Dedifferentiated amniotic fluid mesenchymal stem cell (primary cell): ENCODE measurements around the gene MED13L.
A peak's percentile ranks its signal among the peaks of the same experiment; 100 is the strongest.

Experiments used
- DNase-seq: peaks from one replicate; pipeline ENCODE4 v3.0.0-alpha.2; 2016; ENCODE audit errors: extremely low spot score

The MED13L gene

DNA sequence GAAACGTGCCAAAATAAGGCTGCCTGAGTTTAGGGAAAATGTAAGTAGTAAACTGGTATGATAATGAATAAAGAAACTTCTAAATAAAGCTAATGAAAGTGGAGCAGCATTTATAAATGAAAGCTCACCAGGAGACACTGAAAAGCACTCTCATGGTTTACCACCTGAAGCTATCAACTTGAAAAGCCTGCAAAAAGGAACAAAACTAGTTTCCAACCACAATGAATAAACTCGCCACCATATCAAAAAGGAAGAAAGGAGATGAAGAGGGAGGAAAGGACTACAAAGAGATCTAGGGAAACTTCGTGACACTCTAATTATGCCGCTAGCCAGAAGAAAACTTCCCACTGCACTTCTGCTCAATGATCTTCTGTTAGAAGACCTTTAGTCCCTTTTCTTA is 66.7 kb downstream of the MED13L start:
- no peak for DNase-seq

DNA sequence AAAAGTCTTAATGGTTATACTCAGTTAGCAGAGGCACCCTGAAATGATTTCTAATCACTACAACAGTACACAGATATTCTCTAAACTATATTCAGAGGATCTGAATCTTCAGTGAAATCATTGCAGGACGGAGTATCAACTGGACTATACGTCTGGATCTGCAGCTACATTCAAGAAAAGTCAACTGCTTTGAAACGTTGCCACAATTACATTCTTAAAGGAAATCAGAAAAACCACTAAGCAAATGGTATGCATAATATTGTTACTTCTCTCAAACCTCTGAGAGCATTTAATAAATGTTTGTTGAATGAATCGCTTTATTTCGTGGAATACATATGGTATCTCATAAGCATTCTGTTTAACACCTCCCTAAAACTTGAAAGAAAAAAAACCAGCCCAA is 67.4 kb downstream of the MED13L start:
- DNase-seq, result peak; percentile 28

GRCh38 chr12:116209503-116209902 is 68.0 kb downstream of the MED13L start:
- DNase-seq, result no peak

DNA sequence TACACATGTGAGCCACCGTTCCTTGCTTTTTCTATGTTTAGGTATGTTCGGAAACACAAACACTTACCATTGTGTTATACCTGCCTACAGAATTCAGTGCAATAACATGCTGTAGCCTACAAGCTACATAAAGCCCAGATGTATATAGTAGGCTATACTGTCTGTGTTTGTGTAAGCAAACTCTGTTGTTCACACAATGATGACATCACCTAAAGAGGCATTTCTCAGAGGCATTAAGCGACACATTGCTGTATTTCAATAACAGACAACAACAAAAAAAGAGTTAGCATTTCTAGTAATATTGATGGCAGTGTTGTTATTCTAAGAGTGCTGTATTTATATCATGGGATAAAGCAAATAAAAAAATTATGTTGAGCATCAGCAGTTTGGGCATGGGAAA is 70.2 kb downstream of the MED13L start:
- DNase-seq, result no peak

DNA sequence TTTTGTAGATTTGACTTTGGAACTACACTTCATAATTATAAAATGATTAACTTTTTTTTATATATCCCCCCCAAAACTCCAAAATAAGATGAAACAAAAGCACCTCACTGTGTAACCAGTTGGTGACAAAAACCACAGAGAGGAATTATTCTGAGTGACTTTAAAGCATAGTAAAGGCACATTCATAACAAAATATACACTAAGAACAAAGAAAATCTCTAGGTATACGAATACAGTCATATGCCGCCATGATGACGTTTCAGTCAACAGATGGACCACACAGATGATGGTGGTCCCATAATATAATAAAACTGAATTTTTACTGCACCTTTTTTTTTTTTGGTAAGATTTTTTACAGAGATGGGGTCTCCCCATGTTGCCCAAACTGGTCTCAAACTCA is 70.7 kb downstream of the MED13L start:
- no peak for DNase-seq

GRCh38 chr12:116204785-116205184 is 72.7 kb downstream of the MED13L start:
- DNase-seq, result no peak

GRCh38 chr12:116204169-116204568 is 73.3 kb downstream of the MED13L start:
- no peak for DNase-seq

DNA sequence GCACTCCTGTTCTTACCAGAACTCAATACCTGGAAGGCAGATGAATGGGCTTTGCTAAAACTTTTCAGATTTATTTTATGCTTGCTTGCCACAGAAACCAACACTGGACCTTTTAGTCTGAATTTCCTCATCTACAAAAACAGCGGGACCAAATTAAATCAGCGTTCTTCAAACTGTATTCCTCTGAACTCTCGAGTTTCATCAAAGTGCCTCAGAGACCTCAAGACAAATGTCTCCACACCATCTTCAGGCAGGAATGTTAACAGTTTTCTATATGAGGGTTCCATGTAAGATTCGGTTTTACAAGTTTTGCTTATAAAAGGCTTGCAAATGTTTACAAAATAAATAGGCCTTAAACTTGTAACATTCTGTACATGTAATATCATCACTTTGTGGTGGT is 74.6 kb downstream of the MED13L start:
- DNase-seq, result no peak

- DNase-seq, result no peak
Observed at GRCh38 chr12:116202433-116202832, 75.1 kb downstream of the MED13L start.

- peak; percentile 25 for DNase-seq
Observed at GRCh38 chr12:116201908-116202307, 75.6 kb downstream of the MED13L start.

GRCh38 chr12:116201359-116201758 is 76.1 kb downstream of the MED13L start:
- no peak for DNase-seq

DNA sequence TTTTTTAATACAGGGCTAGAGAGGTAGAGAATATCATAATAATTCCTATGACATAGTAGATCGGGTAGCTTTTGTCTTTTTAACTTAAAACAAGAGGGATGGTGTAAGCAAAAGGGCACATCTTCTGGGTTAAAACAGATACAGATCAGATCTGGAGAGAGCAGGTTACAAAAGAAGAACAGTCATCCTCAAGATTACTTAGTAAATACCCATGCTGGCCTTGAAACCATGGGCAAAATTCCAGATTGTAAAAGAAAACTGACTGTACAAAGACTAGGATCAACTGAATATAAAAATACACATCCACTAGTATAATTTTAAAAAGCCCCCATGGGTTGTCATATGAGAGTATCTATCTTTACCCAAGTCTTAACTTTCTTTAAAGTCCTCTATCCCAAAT is 76.7 kb downstream of the MED13L start:
- DNase-seq, result peak; percentile 51

DNA sequence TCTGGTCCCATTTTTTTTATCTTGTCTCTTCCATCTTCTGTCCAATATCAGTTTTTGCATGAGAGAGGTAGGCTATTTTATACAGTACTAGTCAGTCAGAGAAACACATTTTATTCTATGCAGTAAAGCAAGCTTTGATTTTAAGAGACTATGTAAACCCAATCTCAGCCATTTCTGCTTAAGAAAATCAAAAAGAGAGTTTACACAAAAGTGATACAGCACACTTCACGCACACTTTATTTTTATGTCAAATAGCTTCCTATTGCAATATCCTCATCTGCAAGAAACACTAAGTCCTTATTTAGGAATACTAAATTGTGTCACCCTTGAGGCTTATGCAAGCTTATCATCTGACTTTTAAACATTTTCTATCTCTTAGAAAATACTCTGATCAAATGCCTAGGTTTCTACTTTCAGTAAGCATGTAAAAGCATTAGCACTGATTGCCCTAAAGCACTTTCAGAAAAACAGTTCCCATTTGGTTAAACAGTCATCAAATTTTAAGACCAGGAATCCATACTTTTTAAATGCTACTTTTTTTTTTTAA is 78.3 kb downstream of the MED13L start:
- DNase-seq, result no peak

GRCh38 chr12:116196752-116197718 is 80.5 kb downstream of the MED13L start:
- DNase-seq, result no peak

- no peak for DNase-seq
Observed at GRCh38 chr12:116196226-116196625, 81.3 kb downstream of the MED13L start.

DNA sequence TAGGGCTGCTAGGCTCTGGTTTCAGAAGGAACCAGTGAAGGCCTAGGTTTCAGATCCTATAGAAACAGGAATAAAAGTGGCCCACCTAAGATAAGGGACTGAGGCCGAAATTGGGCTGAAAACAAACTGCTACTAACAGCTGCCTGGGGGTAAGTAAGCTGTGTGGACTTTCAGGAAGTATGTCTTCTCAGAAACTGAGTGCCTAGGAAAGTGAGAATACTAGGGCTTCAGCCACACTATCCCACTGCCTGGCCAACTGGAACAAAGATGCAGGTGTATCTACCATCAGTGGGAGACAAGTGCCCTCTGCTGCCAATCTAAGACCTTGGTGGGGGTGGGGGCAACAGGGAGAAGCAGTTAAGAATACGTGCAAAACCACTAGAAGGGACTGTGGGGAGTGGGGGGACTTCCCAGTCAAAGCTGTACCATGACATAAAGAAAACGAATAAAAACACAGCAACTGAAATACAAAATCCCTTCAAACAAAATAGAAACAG is 82.5 kb downstream of the MED13L start:
- no peak for DNase-seq

DNA sequence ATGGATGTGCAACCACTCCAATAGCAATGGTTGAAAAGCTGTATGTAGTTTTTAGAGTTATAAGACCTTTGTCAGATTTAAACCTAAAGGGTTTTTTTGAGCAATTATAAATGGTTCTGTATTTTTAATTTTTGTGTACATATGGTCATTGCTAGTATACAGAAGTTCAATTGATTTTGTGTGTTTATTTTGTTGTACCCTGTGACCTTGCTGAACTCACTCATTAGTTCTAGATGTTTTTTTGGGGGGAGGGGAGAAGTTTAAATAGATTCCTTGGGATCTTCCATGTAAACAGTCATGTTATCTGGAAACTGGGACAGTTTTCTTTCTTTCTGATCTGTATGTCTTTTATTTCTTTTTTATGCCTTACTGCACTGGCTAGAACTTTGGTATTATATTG is 87.8 kb downstream of the MED13L start:
- no peak for DNase-seq

- no peak for DNase-seq
Observed at GRCh38 chr12:116188581-116188980, 88.9 kb downstream of the MED13L start.

GRCh38 chr12:116187151-116187511 is 90.4 kb downstream of the MED13L start:
- DNase-seq, result no peak

DNA sequence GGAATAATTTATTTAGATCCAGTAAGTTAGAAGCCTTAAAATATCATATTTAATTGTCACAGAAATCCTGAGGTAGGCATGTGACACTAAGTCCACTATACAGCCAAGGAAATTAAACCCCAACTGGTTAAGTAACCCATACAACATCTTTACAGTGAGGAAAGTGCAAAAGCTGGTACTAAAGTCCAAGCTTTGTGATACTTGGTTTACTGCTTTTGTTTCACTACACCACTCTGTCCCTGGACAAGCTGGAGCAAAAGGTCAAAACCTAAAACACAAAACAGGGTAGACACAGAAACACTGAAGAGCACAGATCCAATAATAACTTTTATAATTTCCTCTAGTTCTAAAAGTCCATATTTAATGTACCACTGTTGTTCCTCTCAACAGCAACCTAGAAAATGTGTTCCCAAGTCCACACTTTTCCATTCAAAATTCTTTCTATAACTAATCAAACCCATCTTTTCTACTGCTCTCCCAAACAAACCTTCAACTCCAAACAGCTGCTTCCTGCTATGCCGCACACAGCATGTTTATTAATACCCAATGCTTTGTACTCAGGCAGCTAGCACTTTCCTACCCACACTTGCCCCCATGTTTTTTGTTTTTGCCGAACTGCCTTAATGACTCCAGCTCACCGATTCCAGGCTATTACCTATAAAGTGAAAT is 90.9 kb downstream of the MED13L start:
- DNase-seq, result no peak

DNA sequence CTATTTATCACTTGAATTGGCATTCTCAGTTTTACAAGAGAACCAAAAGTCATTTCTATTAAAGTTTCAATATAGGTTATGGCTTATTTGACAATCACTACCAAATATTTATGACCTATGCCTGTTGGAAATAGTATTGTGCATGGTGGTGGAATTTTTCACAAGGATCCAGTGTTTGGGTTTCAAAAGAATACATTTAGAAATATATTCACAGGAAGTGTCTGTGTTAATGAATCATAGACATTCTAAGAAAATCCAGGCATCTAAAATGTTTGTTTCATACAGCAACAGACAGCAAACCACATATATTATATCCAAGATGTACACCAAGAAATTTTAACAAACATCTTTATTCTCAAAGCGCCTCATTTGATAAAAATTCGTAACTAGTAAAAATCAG is 92.7 kb downstream of the MED13L start:
- no peak for DNase-seq

DNA sequence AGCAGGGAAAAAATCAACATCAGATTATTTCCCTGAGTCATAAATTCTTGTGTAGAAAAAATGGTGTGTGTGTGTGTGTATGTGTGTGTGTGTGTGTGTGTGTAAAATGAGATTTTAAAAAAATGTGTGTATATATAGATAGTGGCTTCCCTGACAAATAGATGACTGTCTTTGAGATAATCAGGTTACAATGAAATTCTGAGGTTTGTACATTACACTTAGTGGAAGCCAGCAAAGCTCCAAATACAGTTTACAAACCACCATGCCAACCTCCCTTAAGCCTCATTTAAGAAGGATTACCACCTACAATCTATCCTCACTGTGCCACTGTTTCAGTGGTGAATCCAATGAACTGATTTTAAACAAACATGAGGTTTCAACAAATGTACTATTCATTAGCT is 93.8 kb downstream of the MED13L start:
- no peak for DNase-seq
